Breast epithelium (tissue), 3 donors: ENCODE measurements around the gene COL15A1.

Source experiments
- POLR2A ChIP-seq: fragments of 450-650 bp; IDR thresholded peaks from one replicate; pipeline ENCODE4 v1.6.1; 2016; ENCODE audit warnings: antibody characterized with exemption, mild to moderate bottlenecking, moderate library complexity
- POLR2AphosphoS5 ChIP-seq, 3 donors: sonication (generic); formaldehyde crosslinking; IDR thresholded peaks; one replicate each; pipeline ENCODE4 v1.6.1; 2017; ENCODE audit warnings: antibody characterized with exemption in 3 of 3
- TF ChIP-seq, protein P1 (sequence below), 3 donors: fragments of 450-650 bp; IDR thresholded peaks; one replicate each; pipeline ENCODE4 v1.5.1; 2016 to 2017; ENCODE audit warnings: antibody characterized with exemption in 3 of 3, mild to moderate bottlenecking in 3 of 3, moderate library complexity in 3 of 3

DNA sequence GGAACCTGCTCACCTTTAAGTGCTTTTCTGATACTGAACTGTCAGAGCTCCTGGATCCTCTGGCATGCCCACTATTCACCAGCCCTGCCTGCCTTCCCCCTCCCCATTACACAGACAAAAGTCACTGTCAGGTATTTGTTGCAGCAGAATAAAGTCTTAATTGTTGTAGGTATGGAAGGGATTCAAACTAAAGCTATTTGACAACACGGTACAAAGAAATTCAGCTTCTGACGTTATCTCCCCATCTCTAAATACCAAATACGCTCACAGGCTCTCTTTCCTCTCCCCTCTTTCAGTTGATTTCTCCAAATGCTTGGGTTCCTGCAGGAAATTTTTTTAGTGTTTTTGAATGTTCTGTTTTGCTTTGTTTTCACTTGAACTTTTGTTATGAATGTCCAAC lies 151.9 kb downstream of the COL15A1 start:
- TF ChIP-seq, protein P1, sequence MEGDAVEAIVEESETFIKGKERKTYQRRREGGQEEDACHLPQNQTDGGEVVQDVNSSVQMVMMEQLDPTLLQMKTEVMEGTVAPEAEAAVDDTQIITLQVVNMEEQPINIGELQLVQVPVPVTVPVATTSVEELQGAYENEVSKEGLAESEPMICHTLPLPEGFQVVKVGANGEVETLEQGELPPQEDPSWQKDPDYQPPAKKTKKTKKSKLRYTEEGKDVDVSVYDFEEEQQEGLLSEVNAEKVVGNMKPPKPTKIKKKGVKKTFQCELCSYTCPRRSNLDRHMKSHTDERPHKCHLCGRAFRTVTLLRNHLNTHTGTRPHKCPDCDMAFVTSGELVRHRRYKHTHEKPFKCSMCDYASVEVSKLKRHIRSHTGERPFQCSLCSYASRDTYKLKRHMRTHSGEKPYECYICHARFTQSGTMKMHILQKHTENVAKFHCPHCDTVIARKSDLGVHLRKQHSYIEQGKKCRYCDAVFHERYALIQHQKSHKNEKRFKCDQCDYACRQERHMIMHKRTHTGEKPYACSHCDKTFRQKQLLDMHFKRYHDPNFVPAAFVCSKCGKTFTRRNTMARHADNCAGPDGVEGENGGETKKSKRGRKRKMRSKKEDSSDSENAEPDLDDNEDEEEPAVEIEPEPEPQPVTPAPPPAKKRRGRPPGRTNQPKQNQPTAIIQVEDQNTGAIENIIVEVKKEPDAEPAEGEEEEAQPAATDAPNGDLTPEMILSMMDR (IDR thresholded peaks at IDR 0.05) = no peak
- no peak for TF ChIP-seq POLR2AphosphoS5 (IDR thresholded peaks at IDR 0.05)
- TF ChIP-seq POLR2A = no peak
